PC-3 (cell line): Measurements from ENCODE around the gene XPC.

ENCODE experiments used
- EZH2 ChIP-seq: fragments of 300-600 bp; sonication (generic); IDR thresholded peaks from one replicate; pipeline ENCODE4 v1.6.1; 2017; ENCODE audit warnings: antibody characterized with exemption, mild to moderate bottlenecking, low read length; ENCODE audit not compliant: unreplicated experiment
- EZH2phosphoT487 ChIP-seq: fragments of 300-600 bp; sonication (generic); IDR thresholded peaks from 2 replicates; pipeline ENCODE4 v1.6.1; 2018; ENCODE audit warnings: mild to moderate bottlenecking, antibody characterized with exemption, low read length, borderline replicate concordance
- TF ChIP-seq, protein P1 (sequence below): fragments of 300-600 bp; sonication (generic); conservative IDR thresholded peaks from 2 replicates; pipeline ENCODE4 v1.5.1; 2017; ENCODE audit warnings: antibody characterized with exemption, low read depth, mild to moderate bottlenecking, low read length

DNA sequence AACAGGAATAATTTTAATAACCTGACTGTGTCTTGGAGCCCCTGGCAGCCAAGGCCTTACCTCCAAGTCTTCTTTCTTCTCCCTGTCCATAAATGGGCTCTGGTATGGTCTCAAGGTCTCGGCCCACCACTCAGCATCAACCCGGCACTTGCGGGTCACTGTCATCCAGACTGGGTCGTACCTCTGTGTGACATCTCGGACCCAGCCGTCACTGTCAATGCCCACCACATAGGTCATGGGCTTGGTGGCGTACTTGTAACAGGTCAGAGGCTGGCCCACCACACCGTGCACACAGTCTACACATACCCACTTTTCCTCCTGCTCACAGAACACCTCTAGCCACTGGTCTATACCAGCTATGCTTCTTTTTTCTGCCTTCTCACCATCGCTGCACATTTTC is 20.4 kb downstream of the XPC start:
- TF ChIP-seq, protein P1, sequence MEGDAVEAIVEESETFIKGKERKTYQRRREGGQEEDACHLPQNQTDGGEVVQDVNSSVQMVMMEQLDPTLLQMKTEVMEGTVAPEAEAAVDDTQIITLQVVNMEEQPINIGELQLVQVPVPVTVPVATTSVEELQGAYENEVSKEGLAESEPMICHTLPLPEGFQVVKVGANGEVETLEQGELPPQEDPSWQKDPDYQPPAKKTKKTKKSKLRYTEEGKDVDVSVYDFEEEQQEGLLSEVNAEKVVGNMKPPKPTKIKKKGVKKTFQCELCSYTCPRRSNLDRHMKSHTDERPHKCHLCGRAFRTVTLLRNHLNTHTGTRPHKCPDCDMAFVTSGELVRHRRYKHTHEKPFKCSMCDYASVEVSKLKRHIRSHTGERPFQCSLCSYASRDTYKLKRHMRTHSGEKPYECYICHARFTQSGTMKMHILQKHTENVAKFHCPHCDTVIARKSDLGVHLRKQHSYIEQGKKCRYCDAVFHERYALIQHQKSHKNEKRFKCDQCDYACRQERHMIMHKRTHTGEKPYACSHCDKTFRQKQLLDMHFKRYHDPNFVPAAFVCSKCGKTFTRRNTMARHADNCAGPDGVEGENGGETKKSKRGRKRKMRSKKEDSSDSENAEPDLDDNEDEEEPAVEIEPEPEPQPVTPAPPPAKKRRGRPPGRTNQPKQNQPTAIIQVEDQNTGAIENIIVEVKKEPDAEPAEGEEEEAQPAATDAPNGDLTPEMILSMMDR = no peak
- TF ChIP-seq EZH2 (no peak), EZH2phosphoT487 (no peak)
